Natural killer cell (primary cell): ENCODE results near the gene ASAP3. TPM values are rescaled to one million over a fixed set of nuclear protein-coding genes. Genes with fewer than 3 reads are reported as not detected.

ENCODE experiments used
- ATAC-seq, 3 donors: fragments of 150-1000 bp in 2 of 3; fragments of 200-7000 bp in 1 of 3; cut with Tn5 transposase; 1 replicate in 1 of 3; 2 replicates in 2 of 3; pipeline ENCODE4 v1.10.0; 2021; ENCODE audit warnings: mild to moderate bottlenecking in 2 of 3, moderate library complexity in 2 of 3
- DNase-seq, 2 donors: peaks; one replicate each; pipeline versions ENCODE4 v3.0.0 to v3.0.0-alpha.2; 2013 to 2021; ENCODE audit warnings: mixed read lengths in 1 of 2
- H3K27ac ChIP-seq: one replicate; pipeline ENCODE4 v1.5.1; 2013; ENCODE audit warnings: mild to moderate bottlenecking, low read length
- H3K27me3 ChIP-seq: one replicate; pipeline ENCODE4 v1.6.1; 2013; ENCODE audit warnings: low read length; ENCODE audit not compliant: control insufficient read depth, insufficient read depth
- H3K36me3 ChIP-seq: one replicate; pipeline ENCODE4 v1.6.1; 2013; ENCODE audit warnings: low read length; ENCODE audit not compliant: control insufficient read depth, insufficient read depth
- H3K4me1 ChIP-seq: one replicate; pipeline ENCODE4 v1.6.1; 2013; ENCODE audit warnings: low read length; ENCODE audit not compliant: control insufficient read depth, insufficient read depth
- H3K4me3 ChIP-seq: one replicate; pipeline ENCODE4 v1.5.1; 2013; ENCODE audit warnings: low read length
- H3K9me3 ChIP-seq: one replicate; pipeline ENCODE4 v1.6.1; 2013; ENCODE audit warnings: low read length; ENCODE audit not compliant: control insufficient read depth, insufficient read depth
- H3K27ac Mint-ChIP-seq, 2 donors: one replicate each; pipeline ENCODE4 v1.8.0; 2022; ENCODE audit warnings: mild to moderate bottlenecking in 2 of 2, mixed read lengths in 2 of 2, moderate library complexity in 1 of 2
- H3K27me3 Mint-ChIP-seq, 2 donors: one replicate each; pipeline ENCODE4 v1.8.0; 2022; ENCODE audit warnings: low read depth in 2 of 2, mixed read lengths in 2 of 2
- H3K36me3 Mint-ChIP-seq: one replicate; pipeline ENCODE4 v1.8.0; 2022; ENCODE audit warnings: mixed read lengths
- H3K4me1 Mint-ChIP-seq, 2 donors: one replicate each; pipeline ENCODE4 v1.8.0; 2022; ENCODE audit warnings: mixed read lengths in 2 of 2
- H3K4me3 Mint-ChIP-seq: one replicate; pipeline ENCODE4 v1.8.0; 2022; ENCODE audit warnings: mild to moderate bottlenecking, moderate library complexity, mixed read lengths
- H3K9me3 Mint-ChIP-seq, 2 donors: one replicate each; pipeline ENCODE4 v1.8.0; 2022; ENCODE audit warnings: mixed read lengths in 2 of 2
- WGBS: methylation state at CpG from one replicate; pipeline ENCODE4 v1.1.7; 2013; ENCODE audit warnings: missing lambda C conversion rate; ENCODE audit not compliant: insufficient coverage; 5-methylcytosine and 5-hydroxymethylcytosine counted together
- intact Hi-C: fragments of 100-400 bp; cut with micrococcal nuclease; formaldehyde crosslinking; loops from one replicate; pipeline ENCODE4 v1.14.2; 2022
- total RNA-seq, 4 donors: library from RNA; stranded (reverse); fragments of 120-200 nt in 1 of 4; gene quantifications; one replicate each; pipeline versions ENCODE4 v1.2.3 to v1.2.4, GENCODE V29; 2013 to 2022
- TF ChIP-seq, protein P1 (sequence below): fragments of 200-600 bp; IDR thresholded peaks from one replicate; pipeline ENCODE4 v1.8.0; 2022; ENCODE audit warnings: antibody characterized with exemption

Gene ASAP3
- total RNA-seq, 3 donors from 2014 or later (not counting 1 experiment from before 2014, with no cell fraction given): 0.25 to 0.70 (median 0.59) TPM

DNA sequence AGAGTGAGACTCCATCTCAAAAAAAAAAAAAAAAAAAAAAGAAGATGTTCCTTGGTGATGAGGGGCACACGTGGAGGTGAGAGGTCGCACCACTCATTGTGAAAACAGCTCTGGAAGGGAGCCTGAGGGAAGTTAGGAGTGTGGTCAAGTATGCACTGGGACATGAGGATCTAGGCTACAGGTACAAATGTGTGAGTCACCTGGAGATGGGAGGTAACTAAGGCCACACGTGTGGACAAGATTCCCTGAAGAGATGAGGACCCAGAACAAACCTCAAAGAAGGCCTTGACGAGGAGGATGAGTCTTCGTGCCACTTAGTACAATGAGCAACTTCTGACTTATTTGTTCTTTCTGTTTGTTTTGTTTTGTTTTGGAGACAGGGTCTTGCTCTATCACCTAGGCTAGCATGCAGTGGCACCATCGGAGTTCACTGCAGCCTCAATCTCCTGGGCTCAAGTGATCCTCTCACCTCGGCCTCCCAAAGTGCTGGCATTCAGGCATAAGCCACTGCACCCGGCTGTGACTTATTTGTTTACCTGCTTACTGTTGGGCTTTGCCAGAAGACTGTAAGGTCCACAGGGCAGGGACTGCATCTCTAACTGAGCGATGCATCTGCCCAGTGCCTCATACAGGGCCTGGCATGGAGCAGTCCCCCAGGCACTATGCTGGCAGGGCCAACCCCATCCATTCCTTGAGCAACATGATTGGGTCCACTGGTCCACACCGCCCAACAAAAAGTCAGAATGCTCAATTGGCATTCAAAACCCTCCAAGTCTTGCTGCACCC lies 6.4 kb downstream of the ASAP3 start:
- Mint-ChIP-seq H3K36me3 (no peaks in the 10 kb centered on the region), H3K27ac (no peak overlapping the region), H3K9me3 (no peaks in the 10 kb centered on the region), H3K4me1 (no peaks in the 10 kb centered on the region), H3K27me3 (peaks cover 11 to 28% of the 10 kb centered on the region in 2 donors), H3K4me3 (no peak overlapping the region)
- peaks cover 5% of the 10 kb centered on the region for H3K27me3 ChIP-seq
- no peak overlapping the region for H3K27ac ChIP-seq
- no peaks in the 10 kb centered on the region for H3K4me1 ChIP-seq
- TF ChIP-seq, protein P1, sequence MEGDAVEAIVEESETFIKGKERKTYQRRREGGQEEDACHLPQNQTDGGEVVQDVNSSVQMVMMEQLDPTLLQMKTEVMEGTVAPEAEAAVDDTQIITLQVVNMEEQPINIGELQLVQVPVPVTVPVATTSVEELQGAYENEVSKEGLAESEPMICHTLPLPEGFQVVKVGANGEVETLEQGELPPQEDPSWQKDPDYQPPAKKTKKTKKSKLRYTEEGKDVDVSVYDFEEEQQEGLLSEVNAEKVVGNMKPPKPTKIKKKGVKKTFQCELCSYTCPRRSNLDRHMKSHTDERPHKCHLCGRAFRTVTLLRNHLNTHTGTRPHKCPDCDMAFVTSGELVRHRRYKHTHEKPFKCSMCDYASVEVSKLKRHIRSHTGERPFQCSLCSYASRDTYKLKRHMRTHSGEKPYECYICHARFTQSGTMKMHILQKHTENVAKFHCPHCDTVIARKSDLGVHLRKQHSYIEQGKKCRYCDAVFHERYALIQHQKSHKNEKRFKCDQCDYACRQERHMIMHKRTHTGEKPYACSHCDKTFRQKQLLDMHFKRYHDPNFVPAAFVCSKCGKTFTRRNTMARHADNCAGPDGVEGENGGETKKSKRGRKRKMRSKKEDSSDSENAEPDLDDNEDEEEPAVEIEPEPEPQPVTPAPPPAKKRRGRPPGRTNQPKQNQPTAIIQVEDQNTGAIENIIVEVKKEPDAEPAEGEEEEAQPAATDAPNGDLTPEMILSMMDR: no peak
- intact Hi-C loops: no loop called here
- no peaks in the 10 kb centered on the region for H3K36me3 ChIP-seq
- no peak overlapping the region for H3K4me3 ChIP-seq
- no peaks in the 10 kb centered on the region for H3K9me3 ChIP-seq
- DNase-seq (no peak), ATAC-seq (no peak)
- 89% methylated on average over 10 of the region's 10 CpGs for WGBS

DNA sequence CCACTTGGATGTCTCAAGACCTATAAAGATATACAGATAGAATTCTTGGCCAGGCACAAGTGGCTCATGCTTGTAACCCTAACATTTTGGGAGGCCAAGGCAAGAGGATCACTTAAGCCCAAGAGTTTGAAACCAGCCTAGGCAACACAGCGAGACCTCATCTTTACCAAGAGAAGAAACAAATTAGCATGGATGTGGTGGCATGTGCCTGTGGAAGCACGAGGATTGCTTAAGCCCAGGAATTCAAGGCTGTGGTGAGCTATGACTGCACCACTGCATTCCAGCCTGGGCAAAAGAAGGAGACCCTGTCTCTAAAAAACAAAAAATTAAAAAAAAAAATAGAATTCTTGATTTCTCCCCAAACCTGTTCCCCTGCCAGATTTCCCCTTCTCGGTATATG lies 8.3 kb downstream of the ASAP3 start:
- 81% methylated on average over 3 of the region's 3 CpGs for WGBS
- peaks cover 12 to 13% of the 10 kb centered on the region in 2 donors for H3K27me3 Mint-ChIP-seq
- H3K4me3 Mint-ChIP-seq: no peak overlapping the region
- Histone ChIP-seq H3K4me1 (no peaks in the 10 kb centered on the region), H3K27me3 (no peaks in the 10 kb centered on the region), H3K9me3 (no peaks in the 10 kb centered on the region), H3K36me3 (no peaks in the 10 kb centered on the region), H3K4me3 (no peak overlapping the region), H3K27ac (no peak overlapping the region)
- intact Hi-C loops: no loop called here
- H3K36me3 Mint-ChIP-seq: no peaks in the 10 kb centered on the region
- no peak overlapping the region for H3K27ac Mint-ChIP-seq
- no peak for DNase-seq
- H3K4me1 Mint-ChIP-seq: no peaks in the 10 kb centered on the region
- TF ChIP-seq, protein P1: no peak
- ATAC-seq: no peak
- no peaks in the 10 kb centered on the region for H3K9me3 Mint-ChIP-seq

DNA sequence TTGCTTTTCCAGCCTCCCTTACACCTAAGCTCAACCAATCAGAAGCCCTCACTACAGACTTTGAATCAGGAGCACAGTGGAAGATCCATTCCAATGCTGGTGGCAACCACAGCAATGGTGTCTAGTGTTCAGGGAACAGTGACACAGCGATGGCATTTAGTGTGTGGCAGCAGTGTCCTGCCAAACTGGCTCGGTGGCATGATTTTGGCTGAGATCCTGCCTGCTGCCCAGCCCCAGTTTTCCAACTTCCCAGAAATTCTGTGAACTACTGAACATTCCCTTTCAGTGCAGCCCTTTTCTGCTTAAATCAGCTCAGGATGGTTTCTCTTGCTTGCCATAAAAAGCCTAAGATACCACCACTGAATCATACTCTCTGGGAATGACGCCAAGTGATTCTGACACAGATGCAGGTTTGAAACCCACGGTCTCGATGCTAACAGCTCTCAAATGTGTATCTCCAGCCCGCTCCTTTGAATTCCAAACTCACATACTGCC lies 8.8 kb downstream of the ASAP3 start:
- 81% methylated on average over 6 of the region's 6 CpGs for WGBS
- intact Hi-C loops: no loop called here
- ATAC-seq: no peak

More for the DNA sequence above, 8.8 kb downstream of the ASAP3 start:
- H3K4me3 ChIP-seq: no peak overlapping the region
- no peaks in the 10 kb centered on the region for H3K36me3 ChIP-seq
- no peak overlapping the region for H3K27ac Mint-ChIP-seq
- no peaks in the 10 kb centered on the region for H3K36me3 Mint-ChIP-seq
- no peaks in the 10 kb centered on the region for H3K4me1 ChIP-seq
- no peaks in the 10 kb centered on the region for H3K27me3 ChIP-seq
- no peaks in the 10 kb centered on the region for H3K9me3 Mint-ChIP-seq
- no peaks in the 10 kb centered on the region for H3K9me3 ChIP-seq
- H3K4me1 Mint-ChIP-seq: no peaks in the 10 kb centered on the region
- no peak overlapping the region for H3K27ac ChIP-seq
- no peak overlapping the region for H3K4me3 Mint-ChIP-seq
- H3K27me3 Mint-ChIP-seq: peaks cover 8 to 9% of the 10 kb centered on the region in 2 donors
- DNase-seq: no peak
- TF ChIP-seq, protein P1: no peak
